ENCODE data around the gene MT2A.

The MT2A gene

DNA sequence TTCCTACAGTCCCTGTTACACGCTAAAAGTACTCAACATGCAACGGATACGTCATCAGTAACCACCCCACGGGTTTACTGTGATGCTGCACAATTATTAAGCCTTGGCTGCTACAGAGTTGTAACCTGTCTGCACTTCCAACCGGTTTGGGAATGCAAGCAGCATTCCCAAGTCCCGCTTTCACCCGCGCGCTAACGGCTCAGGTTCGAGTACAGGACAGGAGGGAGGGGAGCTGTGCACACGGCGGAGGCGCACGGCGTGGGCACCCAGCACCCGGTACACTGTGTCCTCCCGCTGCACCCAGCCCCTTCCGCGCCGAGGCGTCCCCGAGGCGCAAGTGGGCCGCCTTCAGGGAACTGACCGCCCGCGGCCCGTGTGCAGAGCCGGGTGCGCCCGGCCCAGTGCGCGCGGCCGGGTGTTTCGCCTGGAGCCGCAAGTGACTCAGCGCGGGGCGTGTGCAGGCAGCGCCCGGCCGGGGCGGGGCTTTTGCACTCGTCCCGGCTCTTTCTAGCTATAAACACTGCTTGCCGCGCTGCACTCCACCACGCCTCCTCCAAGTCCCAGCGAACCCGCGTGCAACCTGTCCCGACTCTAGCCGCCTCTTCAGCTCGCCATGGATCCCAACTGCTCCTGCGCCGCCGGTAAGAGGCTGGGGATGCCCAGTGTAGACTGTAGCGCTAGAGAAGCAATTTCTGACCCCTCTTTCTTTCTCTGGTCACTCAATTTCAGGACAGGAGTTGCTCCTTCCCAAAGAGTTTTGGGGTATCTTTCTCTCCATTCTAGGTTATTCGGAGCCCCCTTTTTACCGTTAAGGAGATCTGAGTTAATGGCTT lies at the start of gene MT2A:
Gene MT2A, plus strand, starts transcription at position 542 of the 833 bp plus-strand sequence. Its CDS starts 72 bp downstream, at position 614.
- peak within 1 kb of the TSS; percentile 79 for H3K27ac ChIP-seq
- TF ChIP-seq, protein P1, sequence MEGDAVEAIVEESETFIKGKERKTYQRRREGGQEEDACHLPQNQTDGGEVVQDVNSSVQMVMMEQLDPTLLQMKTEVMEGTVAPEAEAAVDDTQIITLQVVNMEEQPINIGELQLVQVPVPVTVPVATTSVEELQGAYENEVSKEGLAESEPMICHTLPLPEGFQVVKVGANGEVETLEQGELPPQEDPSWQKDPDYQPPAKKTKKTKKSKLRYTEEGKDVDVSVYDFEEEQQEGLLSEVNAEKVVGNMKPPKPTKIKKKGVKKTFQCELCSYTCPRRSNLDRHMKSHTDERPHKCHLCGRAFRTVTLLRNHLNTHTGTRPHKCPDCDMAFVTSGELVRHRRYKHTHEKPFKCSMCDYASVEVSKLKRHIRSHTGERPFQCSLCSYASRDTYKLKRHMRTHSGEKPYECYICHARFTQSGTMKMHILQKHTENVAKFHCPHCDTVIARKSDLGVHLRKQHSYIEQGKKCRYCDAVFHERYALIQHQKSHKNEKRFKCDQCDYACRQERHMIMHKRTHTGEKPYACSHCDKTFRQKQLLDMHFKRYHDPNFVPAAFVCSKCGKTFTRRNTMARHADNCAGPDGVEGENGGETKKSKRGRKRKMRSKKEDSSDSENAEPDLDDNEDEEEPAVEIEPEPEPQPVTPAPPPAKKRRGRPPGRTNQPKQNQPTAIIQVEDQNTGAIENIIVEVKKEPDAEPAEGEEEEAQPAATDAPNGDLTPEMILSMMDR (conservative IDR thresholded peaks at IDR 0.05) = no peak
- no peak for TF ChIP-seq ZFX (IDR thresholded peaks at IDR 0.05)

DNA sequence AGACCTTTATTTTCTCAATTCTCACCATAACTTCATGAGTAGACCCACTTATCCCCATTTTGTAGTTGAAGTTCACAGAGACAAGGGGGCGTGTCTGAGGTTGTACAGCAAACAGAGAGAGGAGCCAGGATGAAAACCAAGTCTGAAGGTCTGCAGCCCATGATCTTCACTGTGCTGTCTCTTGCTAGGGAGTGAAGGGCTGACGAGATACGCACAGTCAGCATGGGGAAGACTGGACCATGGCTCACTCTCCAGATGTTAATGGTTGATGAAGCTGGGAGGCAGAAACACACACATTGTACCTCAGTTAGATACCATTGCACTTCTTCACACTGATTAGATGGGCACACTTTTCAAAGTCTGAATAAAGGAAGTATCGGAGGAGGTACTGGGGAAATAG lies 49.3 kb upstream of the MT2A start:
- TF ChIP-seq, protein P1 (conservative IDR thresholded peaks at IDR 0.05) = no peak
- TF ChIP-seq ZFX (IDR thresholded peaks at IDR 0.05) = no peak
- no peak overlapping the region for H3K27ac ChIP-seq

DNA sequence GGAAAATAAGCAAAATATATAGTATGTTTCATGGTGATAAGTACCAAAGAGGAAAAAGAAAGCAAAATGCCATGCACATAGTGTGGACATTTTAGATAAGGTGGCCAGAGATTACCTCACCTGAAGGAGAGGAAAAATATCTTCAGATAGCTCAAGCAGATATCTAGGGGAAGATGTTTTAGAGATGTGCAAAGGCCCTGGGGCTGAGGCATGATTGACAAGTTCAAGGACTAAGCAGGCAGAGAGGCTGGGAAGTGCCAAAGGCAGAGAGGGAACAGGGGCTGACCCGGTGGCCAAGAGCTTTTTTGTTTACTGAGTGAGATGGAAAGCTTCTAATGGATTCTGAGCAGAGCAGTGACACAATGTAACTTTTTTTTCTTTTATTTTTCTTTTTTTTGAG lies 47.9 kb upstream of the MT2A start:
- TF ChIP-seq ZFX (IDR thresholded peaks at IDR 0.05) = no peak
- TF ChIP-seq, protein P1 (conservative IDR thresholded peaks at IDR 0.05) = no peak

DNA sequence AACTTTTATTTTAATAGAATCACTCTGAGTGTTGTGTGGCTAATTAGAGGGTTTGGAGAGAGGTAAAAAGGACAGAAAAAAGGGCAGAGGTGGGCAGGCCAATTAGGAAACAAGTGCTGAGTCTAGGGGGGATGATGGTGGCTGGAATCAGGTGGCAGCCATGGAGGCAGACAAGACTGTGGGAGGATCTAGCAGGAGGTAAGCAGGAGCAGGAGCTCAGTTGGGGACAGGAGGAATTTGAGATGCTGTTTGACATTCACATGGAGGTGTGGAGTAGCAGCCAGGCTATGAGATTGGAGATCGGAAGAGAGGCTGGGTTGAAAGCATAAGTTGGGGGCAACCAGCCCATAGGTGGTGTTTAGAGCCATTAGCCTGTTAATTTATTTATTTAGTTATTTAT lies 47.3 kb upstream of the MT2A start:
- no peak overlapping the region for H3K27ac ChIP-seq
- TF ChIP-seq, protein P1 (conservative IDR thresholded peaks at IDR 0.05) = no peak
- no peak for TF ChIP-seq ZFX (IDR thresholded peaks at IDR 0.05)

More for the DNA sequence above, 47.9 kb upstream of the MT2A start:
- H3K27ac ChIP-seq = no peak overlapping the region

DNA sequence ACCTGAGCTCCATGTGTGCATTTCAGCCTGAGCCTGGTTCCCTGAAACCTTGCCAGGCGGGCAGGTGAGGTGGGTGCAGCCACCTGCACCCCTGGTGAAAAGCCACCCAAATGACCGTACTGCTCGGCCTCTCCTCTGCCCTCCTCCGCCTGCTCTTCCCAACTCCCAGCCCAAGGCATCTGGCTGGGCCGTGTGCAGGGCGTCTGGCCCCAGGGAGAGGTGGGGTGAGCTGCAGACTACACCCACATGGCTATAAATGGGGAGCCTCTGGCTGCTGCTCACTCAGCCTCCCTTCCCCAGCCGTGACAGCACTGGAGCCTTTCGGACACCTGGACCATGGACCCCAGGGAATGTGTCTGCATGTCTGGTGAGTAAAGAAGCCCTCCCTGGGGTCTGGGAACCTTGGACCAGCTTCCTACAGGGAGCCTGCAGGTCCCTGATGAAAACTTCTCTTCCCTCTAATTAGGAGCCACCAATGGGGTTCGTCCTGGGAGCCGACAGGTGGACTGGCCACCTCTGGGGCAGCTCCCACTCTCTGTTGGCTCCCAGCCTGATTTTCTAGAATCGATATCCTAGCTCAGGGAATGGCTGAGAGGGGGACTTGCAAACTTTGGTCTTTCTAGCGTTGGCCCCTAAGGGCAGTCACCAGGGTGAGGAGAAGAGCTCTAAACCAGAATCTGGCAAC lies 43.4 kb upstream of the MT2A start, which contains the start of gene MT4:
Gene MT4, plus strand, starts transcription at position 281 of the 685 bp plus-strand sequence. Its CDS starts 56 bp downstream, at position 337.
- no peak within 1 kb of the TSS for H3K27ac ChIP-seq
- TF ChIP-seq ZFX (IDR thresholded peaks at IDR 0.05) = no peak
- TF ChIP-seq, protein P1 (conservative IDR thresholded peaks at IDR 0.05) = no peak

DNA sequence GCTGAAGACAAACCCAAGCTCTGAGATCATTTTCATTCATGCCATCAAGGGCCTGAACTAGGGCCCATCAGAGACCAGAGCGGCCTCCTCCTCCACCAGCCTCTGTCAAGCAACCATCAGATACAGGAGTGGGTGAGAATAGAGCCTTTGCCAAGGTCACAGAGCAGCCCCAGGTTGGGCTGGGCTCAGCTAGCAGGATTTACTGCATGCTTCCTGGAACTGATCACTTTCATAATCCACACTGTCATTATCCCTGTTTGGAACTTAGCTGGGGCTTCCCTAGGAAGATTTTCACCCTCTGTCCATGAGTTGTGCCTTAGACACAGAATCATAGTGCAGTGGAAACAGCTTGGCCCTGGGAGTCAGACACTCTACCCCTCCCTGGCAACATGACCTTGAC lies 38.4 kb upstream of the MT2A start:
- TF ChIP-seq, protein P1 (conservative IDR thresholded peaks at IDR 0.05) = no peak
- no peak for TF ChIP-seq ZFX (IDR thresholded peaks at IDR 0.05)
- no peak overlapping the region for H3K27ac ChIP-seq

DNA sequence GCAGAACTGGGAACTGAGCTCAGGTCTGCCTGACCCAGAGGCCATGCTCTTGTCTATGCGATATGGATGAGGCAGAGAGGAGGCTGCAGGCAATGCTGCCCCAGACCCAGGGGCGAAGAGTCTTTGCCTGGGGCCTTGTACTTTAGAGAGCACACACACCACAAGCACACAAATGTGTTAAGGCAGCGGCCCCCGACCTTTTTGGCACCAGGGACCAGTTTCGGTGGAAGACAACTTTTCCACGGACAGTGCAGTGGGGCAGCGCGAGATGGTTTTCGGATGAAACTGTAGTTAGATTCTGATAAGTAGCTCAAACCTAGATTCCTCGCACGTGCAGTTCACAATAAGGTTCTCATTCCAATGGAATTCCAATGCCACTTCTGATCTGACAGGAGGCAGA lies 36.9 kb upstream of the MT2A start:
- TF ChIP-seq, protein P1 (conservative IDR thresholded peaks at IDR 0.05) = no peak
- no peak for TF ChIP-seq ZFX (IDR thresholded peaks at IDR 0.05)
- no peak overlapping the region for H3K27ac ChIP-seq

Data from C4-2B (cell line).